GM23338 (cell line): Measurements from ENCODE around the gene RTN4RL2. TPM values are rescaled to one million over a fixed set of nuclear protein-coding genes. Genes with fewer than 3 reads are reported as not detected.

Experiments used
- ATAC-seq: fragments of 200-7000 bp; cut with Tn5 transposase; 3 replicates; pipeline ENCODE4 v1.9.1; 2020
- DNase-seq: peaks from one replicate; pipeline ENCODE4 v3.0.0-alpha.2; 2015; ENCODE audit warnings: low spot score
- H2AFZ ChIP-seq: fragments of 200-600 bp; sonication (generic); 2 replicates; pipeline ENCODE4 v1.8.0; 2016; ENCODE audit warnings: antibody characterized with exemption, mild to moderate bottlenecking, moderate library complexity
- H3F3A ChIP-seq: fragments of 200-600 bp; sonication (generic); replicated peaks from 2 replicates; pipeline ENCODE4 v1.8.0; 2017; ENCODE audit warnings: antibody characterized with exemption, mixed run types, low read depth
- H3K27ac ChIP-seq: fragments of 200-600 bp; sonication (generic); 2 replicates; pipeline ENCODE4 v1.6.1; 2016; ENCODE audit warnings: low read depth
- H3K27me3 ChIP-seq: fragments of 200-600 bp; sonication (generic); 2 replicates; pipeline ENCODE4 v1.8.0; 2016; ENCODE audit warnings: mild to moderate bottlenecking, mixed run types, moderate library complexity; ENCODE audit not compliant: insufficient read depth
- H3K36me3 ChIP-seq: fragments of 200-600 bp; sonication (generic); 2 replicates; pipeline ENCODE4 v1.8.0; 2016; ENCODE audit warnings: mild to moderate bottlenecking; ENCODE audit not compliant: insufficient read depth
- H3K4me1 ChIP-seq: fragments of 200-600 bp; sonication (generic); 2 replicates; pipeline ENCODE4 v1.8.0; 2016; ENCODE audit warnings: mild to moderate bottlenecking, moderate library complexity; ENCODE audit not compliant: insufficient read depth
- H3K4me2 ChIP-seq: fragments of 200-600 bp; sonication (generic); 2 replicates; pipeline ENCODE4 v1.7.1; 2017; ENCODE audit warnings: mixed run types
- H3K4me3 ChIP-seq: fragments of 200-600 bp; sonication (generic); 2 replicates; pipeline ENCODE4 v1.6.1; 2016; ENCODE audit warnings: mixed run types
- H3K79me2 ChIP-seq: fragments of 200-600 bp; sonication (generic); replicated peaks from 2 replicates; pipeline ENCODE4 v1.8.0; 2017; ENCODE audit warnings: mild to moderate bottlenecking; ENCODE audit not compliant: insufficient read depth
- H3K9me2 ChIP-seq: fragments of 200-600 bp; sonication (generic); 2 replicates; pipeline ENCODE4 v1.8.0; 2017; ENCODE audit not compliant: insufficient read depth
- H4K20me1 ChIP-seq: fragments of 200-600 bp; sonication (generic); replicated peaks from 2 replicates; pipeline ENCODE4 v1.8.0; 2017; ENCODE audit warnings: mild to moderate bottlenecking; ENCODE audit not compliant: insufficient read depth
- H3K27ac Mint-ChIP-seq: 2 replicates; pipeline ENCODE4 v1.8.0; 2020; ENCODE audit warnings: inconsistent platforms, mild to moderate bottlenecking, moderate library complexity, mixed read lengths
- H3K27me3 Mint-ChIP-seq: 3 replicates; pipeline ENCODE4 v1.8.0; 2022; ENCODE audit warnings: low read depth, mild to moderate bottlenecking, moderate library complexity, mixed read lengths, inconsistent platforms; ENCODE audit not compliant: insufficient read depth, poor library complexity
- H3K36me3 Mint-ChIP-seq: 3 replicates; pipeline ENCODE4 v1.8.0; 2021; ENCODE audit warnings: low read depth, mild to moderate bottlenecking, inconsistent platforms, moderate library complexity, mixed read lengths
- H3K4me1 Mint-ChIP-seq: 3 replicates; pipeline ENCODE4 v1.8.0; 2020; ENCODE audit warnings: mild to moderate bottlenecking, inconsistent platforms, mixed read lengths
- H3K4me3 Mint-ChIP-seq: 3 replicates; pipeline ENCODE4 v1.8.0; 2021; ENCODE audit warnings: moderate library complexity, mild to moderate bottlenecking, inconsistent platforms, mixed read lengths
- H3K9me3 Mint-ChIP-seq: 3 replicates; pipeline ENCODE4 v1.8.0; 2020; ENCODE audit warnings: moderate library complexity, mild to moderate bottlenecking, inconsistent platforms, mixed read lengths
- CREB1 ChIP-seq: fragments of 250-450 bp; sonication (Bioruptor Pico); IDR thresholded peaks from 2 replicates; pipeline ENCODE4 v1.5.0; 2020; ENCODE audit warnings: low read depth, mild to moderate bottlenecking, moderate library complexity
- EZH2 ChIP-seq: fragments of 200-600 bp; sonication (generic); IDR thresholded peaks from one replicate; pipeline ENCODE4 v1.8.0; 2017; ENCODE audit warnings: antibody characterized with exemption, mild to moderate bottlenecking, low read depth; ENCODE audit not compliant: unreplicated experiment
- EZH2phosphoT487 ChIP-seq: fragments of 200-600 bp; sonication (generic); IDR thresholded peaks from one replicate; pipeline ENCODE4 v1.8.1; 2018; ENCODE audit warnings: antibody characterized with exemption; ENCODE audit not compliant: unreplicated experiment
- NANOG ChIP-seq: IDR thresholded peaks from 2 replicates; pipeline ENCODE4 v1.6.1; 2016; ENCODE audit warnings: antibody characterized with exemption, borderline replicate concordance
- ZNF114 ChIP-seq: fragments of 250-450 bp; sonication (Bioruptor Pico); IDR thresholded peaks from 2 replicates; pipeline ENCODE4 v1.5.0; 2020; ENCODE audit warnings: mild to moderate bottlenecking, moderate library complexity
- ZNF331 ChIP-seq: fragments of 250-450 bp; sonication (Bioruptor Pico); IDR thresholded peaks from 2 replicates; pipeline ENCODE4 v1.5.0; 2020; ENCODE audit warnings: low read depth, mild to moderate bottlenecking, moderate library complexity
- polyA plus RNA-seq: library from polyadenylated mRNA; unstranded; fragments of >200 nt; fragmentation: Nextera tagmentation; extraction: Ambion mirVana; gene quantifications from 2 replicates; pipeline ENCODE4 v1.2.1, GENCODE V29; 2016
- total RNA-seq: library from RNA; depleted of rRNA; stranded (reverse); fragments of >200 nt; shearing (Covaris generic); gene quantifications from 2 replicates; pipeline ENCODE4 v1.2.3, GENCODE V29; 2014
- TF ChIP-seq, protein P1 (sequence below): fragments of 250-450 bp; sonication (Bioruptor Pico); IDR thresholded peaks from 2 replicates; pipeline ENCODE4 v1.5.0; 2020; ENCODE audit warnings: mild to moderate bottlenecking, moderate library complexity
- TF ChIP-seq, protein P2 (sequence below): IDR thresholded peaks from 2 replicates; pipeline ENCODE4 v1.6.1; 2016; ENCODE audit warnings: antibody characterized with exemption

Gene RTN4RL2
- total and polyA plus RNA-seq, 2 experiments from 2014 or later = 13.9 to 15.9 TPM

DNA sequence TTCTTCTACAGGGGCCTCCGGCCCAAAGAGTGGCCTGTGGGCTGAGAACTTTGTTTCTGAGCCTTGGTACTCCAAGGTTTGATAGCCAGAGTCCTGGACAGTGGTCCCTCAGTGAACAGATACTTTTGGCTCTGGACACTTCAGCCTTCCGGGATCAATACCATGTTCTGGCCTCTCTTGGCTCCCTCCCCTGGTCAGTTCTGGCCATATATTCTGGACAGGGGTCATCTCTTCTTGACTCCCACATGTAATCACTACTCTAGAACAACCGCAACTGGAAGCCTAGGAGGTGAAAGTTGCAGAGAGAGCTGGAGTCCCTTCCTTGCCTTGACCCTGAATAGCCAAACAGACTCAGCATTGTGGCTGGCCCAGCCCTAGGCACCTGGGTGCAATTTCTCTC lies 2.3 kb downstream of the RTN4RL2 start (continued):
- TF ChIP-seq, protein P1, sequence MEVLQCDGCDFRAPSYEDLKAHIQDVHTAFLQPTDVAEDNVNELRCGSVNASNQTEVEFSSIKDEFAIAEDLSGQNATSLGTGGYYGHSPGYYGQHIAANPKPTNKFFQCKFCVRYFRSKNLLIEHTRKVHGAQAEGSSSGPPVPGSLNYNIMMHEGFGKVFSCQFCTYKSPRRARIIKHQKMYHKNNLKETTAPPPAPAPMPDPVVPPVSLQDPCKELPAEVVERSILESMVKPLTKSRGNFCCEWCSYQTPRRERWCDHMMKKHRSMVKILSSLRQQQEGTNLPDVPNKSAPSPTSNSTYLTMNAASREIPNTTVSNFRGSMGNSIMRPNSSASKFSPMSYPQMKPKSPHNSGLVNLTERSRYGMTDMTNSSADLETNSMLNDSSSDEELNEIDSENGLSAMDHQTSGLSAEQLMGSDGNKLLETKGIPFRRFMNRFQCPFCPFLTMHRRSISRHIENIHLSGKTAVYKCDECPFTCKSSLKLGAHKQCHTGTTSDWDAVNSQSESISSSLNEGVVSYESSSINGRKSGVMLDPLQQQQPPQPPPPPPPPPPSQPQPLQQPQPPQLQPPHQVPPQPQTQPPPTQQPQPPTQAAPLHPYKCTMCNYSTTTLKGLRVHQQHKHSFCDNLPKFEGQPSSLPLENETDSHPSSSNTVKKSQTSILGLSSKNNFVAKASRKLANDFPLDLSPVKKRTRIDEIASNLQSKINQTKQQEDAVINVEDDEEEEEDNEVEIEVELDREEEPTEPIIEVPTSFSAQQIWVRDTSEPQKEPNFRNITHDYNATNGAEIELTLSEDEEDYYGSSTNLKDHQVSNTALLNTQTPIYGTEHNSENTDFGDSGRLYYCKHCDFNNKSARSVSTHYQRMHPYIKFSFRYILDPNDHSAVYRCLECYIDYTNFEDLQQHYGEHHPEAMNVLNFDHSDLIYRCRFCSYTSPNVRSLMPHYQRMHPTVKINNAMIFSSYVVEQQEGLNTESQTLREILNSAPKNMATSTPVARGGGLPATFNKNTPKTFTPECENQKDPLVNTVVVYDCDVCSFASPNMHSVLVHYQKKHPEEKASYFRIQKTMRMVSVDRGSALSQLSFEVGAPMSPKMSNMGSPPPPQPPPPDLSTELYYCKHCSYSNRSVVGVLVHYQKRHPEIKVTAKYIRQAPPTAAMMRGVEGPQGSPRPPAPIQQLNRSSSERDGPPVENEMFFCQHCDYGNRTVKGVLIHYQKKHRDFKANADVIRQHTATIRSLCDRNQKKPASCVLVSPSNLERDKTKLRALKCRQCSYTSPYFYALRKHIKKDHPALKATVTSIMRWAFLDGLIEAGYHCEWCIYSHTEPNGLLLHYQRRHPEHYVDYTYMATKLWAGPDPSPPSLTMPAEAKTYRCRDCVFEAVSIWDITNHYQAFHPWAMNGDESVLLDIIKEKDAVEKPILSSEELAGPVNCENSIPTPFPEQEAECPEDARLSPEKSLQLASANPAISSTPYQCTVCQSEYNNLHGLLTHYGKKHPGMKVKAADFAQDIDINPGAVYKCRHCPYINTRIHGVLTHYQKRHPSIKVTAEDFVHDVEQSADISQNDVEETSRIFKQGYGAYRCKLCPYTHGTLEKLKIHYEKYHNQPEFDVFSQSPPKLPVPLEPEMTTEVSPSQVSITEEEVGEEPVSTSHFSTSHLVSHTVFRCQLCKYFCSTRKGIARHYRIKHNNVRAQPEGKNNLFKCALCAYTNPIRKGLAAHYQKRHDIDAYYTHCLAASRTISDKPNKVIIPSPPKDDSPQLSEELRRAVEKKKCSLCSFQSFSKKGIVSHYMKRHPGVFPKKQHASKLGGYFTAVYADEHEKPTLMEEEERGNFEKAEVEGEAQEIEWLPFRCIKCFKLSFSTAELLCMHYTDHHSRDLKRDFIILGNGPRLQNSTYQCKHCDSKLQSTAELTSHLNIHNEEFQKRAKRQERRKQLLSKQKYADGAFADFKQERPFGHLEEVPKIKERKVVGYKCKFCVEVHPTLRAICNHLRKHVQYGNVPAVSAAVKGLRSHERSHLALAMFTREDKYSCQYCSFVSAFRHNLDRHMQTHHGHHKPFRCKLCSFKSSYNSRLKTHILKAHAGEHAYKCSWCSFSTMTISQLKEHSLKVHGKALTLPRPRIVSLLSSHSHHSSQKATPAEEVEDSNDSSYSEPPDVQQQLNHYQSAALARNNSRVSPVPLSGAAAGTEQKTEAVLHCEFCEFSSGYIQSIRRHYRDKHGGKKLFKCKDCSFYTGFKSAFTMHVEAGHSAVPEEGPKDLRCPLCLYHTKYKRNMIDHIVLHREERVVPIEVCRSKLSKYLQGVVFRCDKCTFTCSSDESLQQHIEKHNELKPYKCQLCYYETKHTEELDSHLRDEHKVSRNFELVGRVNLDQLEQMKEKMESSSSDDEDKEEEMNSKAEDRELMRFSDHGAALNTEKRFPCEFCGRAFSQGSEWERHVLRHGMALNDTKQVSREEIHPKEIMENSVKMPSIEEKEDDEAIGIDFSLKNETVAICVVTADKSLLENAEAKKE (CRISPR knock-in tag) = no peak
- TF ChIP-seq CREB1 (CRISPR knock-in tag) = no peak
- TF ChIP-seq NANOG = no peak
- TF ChIP-seq EZH2phosphoT487 = no peak
- TF ChIP-seq, protein P2, sequence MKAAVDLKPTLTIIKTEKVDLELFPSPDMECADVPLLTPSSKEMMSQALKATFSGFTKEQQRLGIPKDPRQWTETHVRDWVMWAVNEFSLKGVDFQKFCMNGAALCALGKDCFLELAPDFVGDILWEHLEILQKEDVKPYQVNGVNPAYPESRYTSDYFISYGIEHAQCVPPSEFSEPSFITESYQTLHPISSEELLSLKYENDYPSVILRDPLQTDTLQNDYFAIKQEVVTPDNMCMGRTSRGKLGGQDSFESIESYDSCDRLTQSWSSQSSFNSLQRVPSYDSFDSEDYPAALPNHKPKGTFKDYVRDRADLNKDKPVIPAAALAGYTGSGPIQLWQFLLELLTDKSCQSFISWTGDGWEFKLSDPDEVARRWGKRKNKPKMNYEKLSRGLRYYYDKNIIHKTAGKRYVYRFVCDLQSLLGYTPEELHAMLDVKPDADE = no peak

DNA sequence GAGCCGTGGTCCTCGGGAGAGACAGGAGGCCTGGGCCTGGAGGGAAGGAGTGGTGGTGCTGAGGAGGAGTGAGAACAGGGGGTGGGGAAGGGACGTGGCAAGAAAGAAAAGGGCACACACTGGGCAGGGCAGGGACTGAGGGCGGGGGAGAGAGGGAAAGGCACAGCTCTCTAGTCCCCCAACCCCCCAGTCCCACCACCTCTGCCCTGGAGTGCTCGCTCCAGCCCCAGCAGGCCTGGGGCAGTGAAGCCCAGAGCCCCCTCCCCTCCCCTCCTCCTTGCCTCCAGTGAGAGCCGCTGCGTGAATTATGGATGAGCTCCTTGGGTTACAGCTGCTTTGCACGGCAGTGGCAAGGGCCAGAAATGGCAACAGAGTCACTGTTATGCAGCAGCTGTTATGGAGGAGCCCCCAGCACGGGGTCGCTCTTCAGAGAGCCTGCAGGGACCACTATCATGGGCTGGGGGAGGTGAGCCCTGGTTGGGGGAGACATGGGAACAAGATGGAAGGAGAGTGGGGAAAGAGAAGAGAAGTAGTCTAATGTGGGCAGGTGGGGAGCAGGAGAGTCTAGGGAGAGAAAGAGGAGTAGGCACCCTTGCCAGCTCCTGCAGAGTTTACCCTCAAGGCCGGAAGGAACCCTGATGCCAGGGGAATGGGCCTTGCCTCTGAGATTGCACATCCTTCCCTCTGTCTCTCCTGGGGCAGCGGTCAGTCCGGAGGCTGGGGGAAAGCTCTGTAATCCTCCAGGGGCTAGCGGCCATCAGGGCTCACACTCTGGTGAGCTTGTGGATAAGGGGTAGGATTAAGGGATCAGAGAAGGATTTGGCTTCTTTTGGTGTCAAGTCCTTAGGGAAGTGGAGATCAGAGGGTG lies 3.6 kb downstream of the RTN4RL2 start:
- H3K4me3 ChIP-seq = peak overlapping the region; percentile 93; the same call in 1 of the 2 replicates
- peaks cover 17% of the 10 kb centered on the region for H3K36me3 Mint-ChIP-seq
- TF ChIP-seq, protein P2 = no peak
- TF ChIP-seq EZH2 (no peak), ZNF331 (no peak), ZNF114 (CRISPR knock-in tag) (no peak)

More for the DNA sequence above, 3.6 kb downstream of the RTN4RL2 start:
- Mint-ChIP-seq H3K4me1 (peaks cover 61% of the 10 kb centered on the region), H3K9me3 (no peaks in the 10 kb centered on the region; the same call in 1 of the 3 replicates), H3K27ac (0 out of 2 replicates have a peak overlapping the region, but pooled peaks have one; percentile 24), H3K27me3 (peaks cover 38% of the 10 kb centered on the region), H3K4me3 (peak overlapping the region; percentile 85)
- Histone ChIP-seq H3F3A (0 out of 2 replicates have a peak, but pooled peaks cover 14% of the 10 kb centered on the region), H3K9me2 (no peaks in the 10 kb centered on the region), H3K27ac (no peak overlapping the region), H3K27me3 (peaks cover 25% of the 10 kb centered on the region), H4K20me1 (no peaks in the 10 kb centered on the region; the same call in 1 of the 2 replicates), H3K4me2 (peak overlapping the region; percentile 100), H3K36me3 (no peaks in the 10 kb centered on the region; the same call in 1 of the 2 replicates), H3K4me1 (peaks cover 51% of the 10 kb centered on the region), H3K79me2 (peaks cover 17% of the 10 kb centered on the region), H2AFZ (no peak overlapping the region)
- DNase-seq (no peak), ATAC-seq (peak; percentile 6)
